ENCODE results near the gene SIM1. TPM values are rescaled to one million over a fixed set of nuclear protein-coding genes. Genes with fewer than 3 reads are reported as not detected.

SIM1 gene
- total RNA-seq, 1 donor from 2014 or later, result not detected

DNA sequence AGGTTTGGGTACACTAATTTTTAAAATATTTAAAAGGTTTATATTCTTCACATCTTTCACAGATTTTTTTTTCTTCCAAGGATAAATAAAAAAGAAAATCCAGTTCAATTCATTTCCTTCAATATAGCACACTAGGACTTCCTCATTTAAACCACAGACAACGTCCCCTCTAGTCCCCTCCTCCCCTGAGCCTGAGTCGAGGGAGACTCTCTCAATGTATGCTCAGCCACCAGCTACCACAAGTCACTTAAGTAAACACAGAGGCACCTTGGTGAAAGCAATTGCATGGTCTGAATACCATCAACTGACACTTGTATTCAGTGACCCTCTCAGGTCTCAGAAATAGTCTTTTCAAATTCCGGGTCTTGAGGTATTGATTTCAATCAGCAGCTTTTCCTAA, 88.6 kb downstream of the SIM1 start:
- H3K4me1 Mint-ChIP-seq (ENCODE audit: low read depth, unreplicated experiment), result peaks cover 2% of the 10 kb centered on the region
- H3K4me3 Mint-ChIP-seq (ENCODE audit: unreplicated experiment), result no peak overlapping the region
- Histone ChIP-seq H3K36me3 (ENCODE audit: insufficient read depth, low read length) (no peaks in the 10 kb centered on the region), H3K9ac (ENCODE audit: low read length) (no peak overlapping the region), H3K27ac (ENCODE audit: low read depth, low read length) (no peak overlapping the region), H3K9me3 (ENCODE audit: insufficient read depth, low read depth, low read length) (no peaks in the 10 kb centered on the region), H3K4me1 (ENCODE audit: insufficient read depth, low read length) (no peaks in the 10 kb centered on the region), H3K79me2 (ENCODE audit: insufficient read depth, low read length) (no peaks in the 10 kb centered on the region), H2AFZ (ENCODE audit: low read depth, low read length) (no peak overlapping the region), H3K4me3 (ENCODE audit: insufficient read depth, low read depth, low read length) (no peak overlapping the region), H4K20me1 (ENCODE audit: insufficient read depth, low read length) (no peaks in the 10 kb centered on the region), H3K27me3 (ENCODE audit: insufficient read depth, low read length) (no peaks in the 10 kb centered on the region), H3K4me2 (ENCODE audit: low read length) (no peak overlapping the region)
- no peak for DNase-seq (ENCODE audit: low read depth)
- H3K27me3 Mint-ChIP-seq (ENCODE audit: low read depth, unreplicated experiment), result no peaks in the 10 kb centered on the region
- no peak overlapping the region for H3K27ac Mint-ChIP-seq (ENCODE audit: unreplicated experiment)
- no peaks in the 10 kb centered on the region for H3K9me3 Mint-ChIP-seq (ENCODE audit: unreplicated experiment)
- H3K36me3 Mint-ChIP-seq (ENCODE audit: low read depth, unreplicated experiment), result no peaks in the 10 kb centered on the region
- no peak for TF ChIP-seq EZH2 (IDR thresholded peaks at IDR 0.05; ENCODE audit: insufficient read depth, low read length)
- TF ChIP-seq, protein P1, sequence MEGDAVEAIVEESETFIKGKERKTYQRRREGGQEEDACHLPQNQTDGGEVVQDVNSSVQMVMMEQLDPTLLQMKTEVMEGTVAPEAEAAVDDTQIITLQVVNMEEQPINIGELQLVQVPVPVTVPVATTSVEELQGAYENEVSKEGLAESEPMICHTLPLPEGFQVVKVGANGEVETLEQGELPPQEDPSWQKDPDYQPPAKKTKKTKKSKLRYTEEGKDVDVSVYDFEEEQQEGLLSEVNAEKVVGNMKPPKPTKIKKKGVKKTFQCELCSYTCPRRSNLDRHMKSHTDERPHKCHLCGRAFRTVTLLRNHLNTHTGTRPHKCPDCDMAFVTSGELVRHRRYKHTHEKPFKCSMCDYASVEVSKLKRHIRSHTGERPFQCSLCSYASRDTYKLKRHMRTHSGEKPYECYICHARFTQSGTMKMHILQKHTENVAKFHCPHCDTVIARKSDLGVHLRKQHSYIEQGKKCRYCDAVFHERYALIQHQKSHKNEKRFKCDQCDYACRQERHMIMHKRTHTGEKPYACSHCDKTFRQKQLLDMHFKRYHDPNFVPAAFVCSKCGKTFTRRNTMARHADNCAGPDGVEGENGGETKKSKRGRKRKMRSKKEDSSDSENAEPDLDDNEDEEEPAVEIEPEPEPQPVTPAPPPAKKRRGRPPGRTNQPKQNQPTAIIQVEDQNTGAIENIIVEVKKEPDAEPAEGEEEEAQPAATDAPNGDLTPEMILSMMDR (IDR thresholded peaks at IDR 0.05; ENCODE audit: insufficient read depth, low read depth, low read length), result no peak
- no peak for FAIRE-seq

DNA sequence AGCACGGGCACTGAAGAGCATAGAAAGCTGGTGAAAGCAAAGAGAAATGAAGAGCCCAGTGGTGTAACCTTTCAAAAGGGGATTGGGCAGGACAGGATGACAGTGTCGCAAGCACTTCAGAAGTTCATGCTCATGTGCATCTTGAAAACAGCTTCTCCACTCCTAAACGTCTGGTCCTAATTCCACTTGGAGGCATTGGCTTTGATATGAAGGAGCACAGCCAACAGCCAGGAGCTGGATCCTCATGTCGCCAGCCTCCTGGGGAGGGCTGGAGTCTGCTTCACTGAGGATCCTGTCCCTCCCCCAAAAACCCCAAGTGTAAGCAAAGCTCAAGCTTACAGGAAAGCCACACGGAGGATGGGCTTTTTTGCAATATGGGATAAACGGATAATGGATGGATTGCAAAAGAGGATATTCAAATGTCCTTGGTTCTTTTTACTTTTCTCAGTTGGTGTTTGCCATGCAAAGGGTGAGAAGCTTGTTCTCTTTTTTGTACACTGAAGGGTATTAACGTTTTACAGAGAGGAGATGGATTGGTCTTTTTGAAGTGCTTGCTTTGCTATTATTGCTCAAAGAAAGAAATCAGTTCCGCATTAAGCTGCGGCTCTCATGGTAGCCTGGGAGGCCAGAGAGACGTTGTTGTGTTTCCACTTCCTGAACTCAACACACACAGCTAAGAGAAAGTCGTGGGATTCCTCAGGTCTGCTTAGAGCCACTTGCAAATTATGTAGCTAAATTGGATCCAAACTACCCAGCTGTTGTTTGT, 92.2 kb downstream of the SIM1 start:
- DNase-seq (ENCODE audit: low read depth) (no peak), FAIRE-seq (no peak)
- Histone ChIP-seq H3K4me3 (ENCODE audit: insufficient read depth, low read depth, low read length) (no peak overlapping the region), H3K9ac (ENCODE audit: low read length) (no peak overlapping the region), H3K36me3 (ENCODE audit: insufficient read depth, low read length) (no peaks in the 10 kb centered on the region), H4K20me1 (ENCODE audit: insufficient read depth, low read length) (no peaks in the 10 kb centered on the region), H3K27me3 (ENCODE audit: insufficient read depth, low read length) (no peaks in the 10 kb centered on the region), H3K4me1 (ENCODE audit: insufficient read depth, low read length) (no peaks in the 10 kb centered on the region), H3K4me2 (ENCODE audit: low read length) (no peak overlapping the region), H3K9me3 (ENCODE audit: insufficient read depth, low read depth, low read length) (no peaks in the 10 kb centered on the region), H3K79me2 (ENCODE audit: insufficient read depth, low read length) (no peaks in the 10 kb centered on the region), H2AFZ (ENCODE audit: low read depth, low read length) (peak overlapping the region; percentile 1), H3K27ac (ENCODE audit: low read depth, low read length) (no peak overlapping the region)
- TF ChIP-seq, protein P1 (IDR thresholded peaks at IDR 0.05; ENCODE audit: insufficient read depth, low read depth, low read length), result no peak
- TF ChIP-seq EZH2 (IDR thresholded peaks at IDR 0.05; ENCODE audit: insufficient read depth, low read length), result no peak
- Mint-ChIP-seq H3K9me3 (ENCODE audit: unreplicated experiment) (no peaks in the 10 kb centered on the region), H3K4me3 (ENCODE audit: unreplicated experiment) (no peak overlapping the region), H3K4me1 (ENCODE audit: low read depth, unreplicated experiment) (peaks cover 2% of the 10 kb centered on the region), H3K36me3 (ENCODE audit: low read depth, unreplicated experiment) (no peaks in the 10 kb centered on the region), H3K27me3 (ENCODE audit: low read depth, unreplicated experiment) (no peaks in the 10 kb centered on the region), H3K27ac (ENCODE audit: unreplicated experiment) (no peak overlapping the region)

DNA sequence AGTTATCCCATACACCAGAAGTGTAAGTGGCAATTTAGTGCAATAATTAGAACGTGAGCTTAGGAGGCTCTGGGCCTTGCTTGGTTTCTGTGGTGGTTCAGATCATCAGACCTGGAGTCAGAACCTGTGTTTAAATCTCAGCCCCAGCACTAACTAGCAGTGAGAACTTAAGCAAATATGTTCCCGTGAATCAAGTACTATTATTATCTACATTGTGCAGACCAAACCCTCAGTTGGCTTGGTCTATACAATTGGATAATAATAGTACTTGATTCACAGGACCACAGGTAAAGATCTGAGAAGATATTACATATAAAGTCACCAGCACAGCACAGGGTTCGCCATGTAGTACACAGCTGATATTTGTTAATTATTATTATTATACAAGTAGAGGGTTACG, 93.1 kb downstream of the SIM1 start:
- DNase-seq (ENCODE audit: low read depth), result no peak
- Mint-ChIP-seq H3K9me3 (ENCODE audit: unreplicated experiment) (no peaks in the 10 kb centered on the region), H3K27me3 (ENCODE audit: low read depth, unreplicated experiment) (no peaks in the 10 kb centered on the region), H3K27ac (ENCODE audit: unreplicated experiment) (no peak overlapping the region), H3K36me3 (ENCODE audit: low read depth, unreplicated experiment) (no peaks in the 10 kb centered on the region), H3K4me1 (ENCODE audit: low read depth, unreplicated experiment) (peaks cover 2% of the 10 kb centered on the region), H3K4me3 (ENCODE audit: unreplicated experiment) (no peak overlapping the region)
- Histone ChIP-seq H4K20me1 (ENCODE audit: insufficient read depth, low read length) (no peaks in the 10 kb centered on the region), H2AFZ (ENCODE audit: low read depth, low read length) (no peak overlapping the region), H3K79me2 (ENCODE audit: insufficient read depth, low read length) (no peaks in the 10 kb centered on the region), H3K4me3 (ENCODE audit: insufficient read depth, low read depth, low read length) (no peak overlapping the region), H3K9ac (ENCODE audit: low read length) (no peak overlapping the region), H3K9me3 (ENCODE audit: insufficient read depth, low read depth, low read length) (no peaks in the 10 kb centered on the region), H3K27ac (ENCODE audit: low read depth, low read length) (no peak overlapping the region), H3K4me2 (ENCODE audit: low read length) (no peak overlapping the region), H3K36me3 (ENCODE audit: insufficient read depth, low read length) (no peaks in the 10 kb centered on the region), H3K27me3 (ENCODE audit: insufficient read depth, low read length) (no peaks in the 10 kb centered on the region), H3K4me1 (ENCODE audit: insufficient read depth, low read length) (no peaks in the 10 kb centered on the region)
- no peak for FAIRE-seq
- TF ChIP-seq, protein P1 (IDR thresholded peaks at IDR 0.05; ENCODE audit: insufficient read depth, low read depth, low read length), result no peak
- TF ChIP-seq EZH2 (IDR thresholded peaks at IDR 0.05; ENCODE audit: insufficient read depth, low read length), result no peak

All from astrocyte (in vitro differentiated cells and primary cell).